Esophagus muscularis mucosa (tissue), 4 donors: ENCODE measurements around the gene TIGD1.

ENCODE experiments used
- CTCF ChIP-seq, 3 experiments: fragments of 200-600 bp in 2 of 3; fragments of 450-650 bp in 1 of 3; sonication (generic) in 2 of 3; IDR thresholded peaks; one replicate each; pipeline ENCODE4 v1.5.1; 2017 to 2019; ENCODE audit warnings: antibody characterized with exemption in 3 of 3, mild to moderate bottlenecking in 2 of 3, moderate library complexity in 1 of 3
- EP300 ChIP-seq: sonication (generic); formaldehyde crosslinking; IDR thresholded peaks from one replicate; pipeline ENCODE4 v1.6.1; 2017; ENCODE audit warnings: antibody characterized with exemption
- POLR2A ChIP-seq: fragments of 450-650 bp; IDR thresholded peaks from one replicate; pipeline ENCODE4 v1.6.1; 2017; ENCODE audit warnings: antibody characterized with exemption, moderate library complexity, mild to moderate bottlenecking, low read depth
- POLR2AphosphoS5 ChIP-seq, 2 donors: sonication (generic); formaldehyde crosslinking; IDR thresholded peaks; one replicate each; pipeline ENCODE4 v1.6.1; 2017; ENCODE audit warnings: antibody characterized with exemption in 2 of 2

- TF ChIP-seq CTCF (IDR thresholded peaks at IDR 0.05) (no peak), POLR2A (no peak), EP300 (no peak), POLR2AphosphoS5 (IDR thresholded peaks at IDR 0.05) (no peak)
Observed at GRCh38 chr2:232540441-232541041, 9.8 kb downstream of the TIGD1 start.
